Memory B cell (primary cell): ENCODE results near the gene RASD1.

ENCODE experiments used
- ATAC-seq: fragments of 150-1000 bp; cut with Tn5 transposase; 2 replicates; pipeline ENCODE4 v1.10.0; 2021; ENCODE audit warnings: low read depth, mild to moderate bottlenecking, moderate library complexity
- DNase-seq, 2 donors: peaks; one replicate each; pipeline ENCODE4 v3.0.0; 2022; ENCODE audit warnings: low spot score in 2 of 2
- H3K27ac Mint-ChIP-seq: one replicate; pipeline ENCODE4 v1.8.0; 2022; ENCODE audit warnings: mild to moderate bottlenecking, moderate library complexity, mixed read lengths
- H3K27me3 Mint-ChIP-seq: one replicate; pipeline ENCODE4 v1.8.0; 2022; ENCODE audit warnings: mixed read lengths
- H3K36me3 Mint-ChIP-seq: one replicate; pipeline ENCODE4 v1.8.0; 2022; ENCODE audit warnings: mild to moderate bottlenecking, mixed read lengths
- H3K4me1 Mint-ChIP-seq: one replicate; pipeline ENCODE4 v1.8.0; 2022; ENCODE audit warnings: mixed read lengths
- H3K4me3 Mint-ChIP-seq: one replicate; pipeline ENCODE4 v1.8.0; 2022; ENCODE audit warnings: mild to moderate bottlenecking, moderate library complexity, mixed read lengths
- H3K9me3 Mint-ChIP-seq: one replicate; pipeline ENCODE4 v1.8.0; 2022; ENCODE audit warnings: mixed read lengths

RASD1 gene

GRCh38 chr17:17448723-17449122 lies 47.5 kb downstream of the RASD1 start:
- peaks cover 2% of the 10 kb centered on the region for H3K4me1 Mint-ChIP-seq
- ATAC-seq = no peak
- peaks cover 2% of the 10 kb centered on the region for H3K36me3 Mint-ChIP-seq
- no peak overlapping the region for H3K4me3 Mint-ChIP-seq
- peaks cover 18% of the 10 kb centered on the region for H3K27me3 Mint-ChIP-seq
- H3K27ac Mint-ChIP-seq = no peak overlapping the region
- H3K9me3 Mint-ChIP-seq = peaks cover 2% of the 10 kb centered on the region
- no peak for DNase-seq

DNA sequence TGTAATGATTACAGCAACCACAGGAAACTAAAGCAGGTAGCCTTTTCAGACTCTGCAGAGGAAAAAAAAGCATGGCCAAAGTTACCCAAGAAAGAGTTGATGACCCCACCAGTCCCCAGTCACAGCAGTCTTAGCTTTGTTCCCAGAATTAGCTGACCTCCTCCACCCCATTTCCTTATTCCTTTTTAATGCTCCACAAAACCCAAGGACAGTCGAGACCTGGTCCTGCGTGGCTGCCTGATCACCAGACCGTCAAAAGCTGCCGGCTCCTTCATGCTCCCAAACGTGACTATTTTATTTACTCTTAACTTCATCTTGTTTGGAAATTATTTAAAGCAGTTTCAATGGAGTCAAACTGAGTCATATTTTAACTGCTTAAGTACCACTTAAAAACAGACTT lies 48.1 kb downstream of the RASD1 start:
- Mint-ChIP-seq H3K9me3 (peaks cover 2% of the 10 kb centered on the region), H3K4me1 (peaks cover 2% of the 10 kb centered on the region), H3K27me3 (peaks cover 20% of the 10 kb centered on the region), H3K4me3 (no peak overlapping the region), H3K27ac (no peak overlapping the region), H3K36me3 (peaks cover 2% of the 10 kb centered on the region)
- DNase-seq = no peak
- no peak for ATAC-seq

DNA sequence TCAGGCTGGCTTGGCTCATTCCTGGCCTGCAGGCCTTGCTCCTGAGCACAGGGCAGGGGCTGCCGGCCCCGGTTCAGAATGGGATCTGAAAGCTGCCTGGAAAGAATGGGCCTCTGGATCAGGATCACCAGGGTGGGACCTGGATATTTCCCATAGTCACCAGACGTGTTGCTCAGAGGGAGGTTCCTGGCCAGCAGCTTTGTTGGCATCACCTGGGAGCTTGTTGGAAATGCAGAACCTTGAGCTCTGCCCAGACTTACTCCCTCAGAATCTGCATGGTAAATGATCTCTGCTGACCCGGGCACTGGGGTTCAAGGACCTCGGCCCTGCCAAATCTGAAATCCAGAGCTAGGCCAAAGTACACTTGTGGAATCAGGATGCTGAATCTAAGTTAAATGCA lies 48.9 kb downstream of the RASD1 start:
- Mint-ChIP-seq H3K4me1 (peaks cover 2% of the 10 kb centered on the region), H3K27me3 (peaks cover 18% of the 10 kb centered on the region), H3K4me3 (no peak overlapping the region), H3K27ac (no peak overlapping the region), H3K9me3 (peaks cover 2% of the 10 kb centered on the region), H3K36me3 (peaks cover 2% of the 10 kb centered on the region)
- DNase-seq = no peak
- no peak for ATAC-seq

- ATAC-seq (no peak), DNase-seq (no peak)
- Mint-ChIP-seq H3K9me3 (peaks cover 2% of the 10 kb centered on the region), H3K27ac (peak overlapping the region; percentile 65), H3K4me3 (no peak overlapping the region), H3K27me3 (peaks cover 18% of the 10 kb centered on the region), H3K36me3 (peaks cover 2% of the 10 kb centered on the region), H3K4me1 (peaks cover 2% of the 10 kb centered on the region)
Observed at GRCh38 chr17:17446666-17447155, 49.5 kb downstream of the RASD1 start.

GRCh38 chr17:17445925-17446665 lies 50.1 kb downstream of the RASD1 start:
- H3K36me3 Mint-ChIP-seq = peaks cover 2% of the 10 kb centered on the region
- H3K27me3 Mint-ChIP-seq = peaks cover 18% of the 10 kb centered on the region
- DNase-seq = no peak
- peaks cover 2% of the 10 kb centered on the region for H3K9me3 Mint-ChIP-seq
- no peak overlapping the region for H3K27ac Mint-ChIP-seq
- no peak for ATAC-seq
- peaks cover 2% of the 10 kb centered on the region for H3K4me1 Mint-ChIP-seq
- H3K4me3 Mint-ChIP-seq = no peak overlapping the region

DNA sequence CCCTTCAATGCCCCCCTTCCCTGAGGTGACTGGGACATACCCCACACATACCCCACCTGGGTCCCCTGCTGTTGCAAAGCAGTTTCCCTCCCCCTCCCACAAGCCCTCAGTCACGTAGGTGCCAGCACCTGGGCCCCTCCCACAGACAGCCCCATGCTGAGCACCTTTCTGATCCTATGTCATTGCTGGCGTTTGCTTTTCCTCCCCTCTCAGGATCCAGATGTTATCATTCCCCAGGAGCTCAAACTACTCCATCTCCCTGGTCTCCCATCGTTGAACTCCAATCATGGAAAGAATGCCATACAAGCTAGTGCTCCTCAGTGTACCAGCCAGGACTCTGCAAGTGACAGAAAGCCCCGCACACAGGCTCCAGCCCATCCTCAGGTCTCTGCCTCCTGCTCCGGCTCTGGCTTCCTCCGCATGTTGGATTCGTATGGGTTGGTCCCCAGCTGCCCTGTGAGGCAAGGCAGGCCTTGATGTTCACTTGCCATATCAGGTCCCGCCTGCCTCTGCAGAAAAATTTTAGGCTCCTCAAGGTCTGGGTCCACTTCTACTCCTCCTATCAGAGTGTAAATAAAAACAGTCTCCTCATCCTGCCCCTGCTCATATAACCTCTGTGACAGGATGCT lies 50.8 kb downstream of the RASD1 start:
- H3K27ac Mint-ChIP-seq = no peak overlapping the region
- peaks cover 18% of the 10 kb centered on the region for H3K27me3 Mint-ChIP-seq
- DNase-seq (no peak), ATAC-seq (no peak)
- H3K4me3 Mint-ChIP-seq = no peak overlapping the region
- peaks cover 2% of the 10 kb centered on the region for H3K4me1 Mint-ChIP-seq
- peaks cover 2% of the 10 kb centered on the region for H3K9me3 Mint-ChIP-seq
- H3K36me3 Mint-ChIP-seq = peaks cover 2% of the 10 kb centered on the region
